IPS DF 4.7 (cell line): ENCODE measurements around the gene TRPM8.
"Not testable (repeated sequence)": the region's sequence is repeated elsewhere in the genome, so short reads cannot be mapped to it uniquely, and the experiment has no call there.

Experiments
- DNase-seq: peaks from one replicate; pipeline ENCODE4 v3.0.0-alpha.2; 2013; ENCODE audit warnings: low spot score; ENCODE audit errors: extremely low read depth

TRPM8 gene

GRCh38 chr2:233917116-233917515 is at the start of gene TRPM8:
TRPM8 (plus strand) TSS chr2:233917373; CDS start chr2:233926538, 9,165 bp downstream.
- DNase-seq: no peak

DNA sequence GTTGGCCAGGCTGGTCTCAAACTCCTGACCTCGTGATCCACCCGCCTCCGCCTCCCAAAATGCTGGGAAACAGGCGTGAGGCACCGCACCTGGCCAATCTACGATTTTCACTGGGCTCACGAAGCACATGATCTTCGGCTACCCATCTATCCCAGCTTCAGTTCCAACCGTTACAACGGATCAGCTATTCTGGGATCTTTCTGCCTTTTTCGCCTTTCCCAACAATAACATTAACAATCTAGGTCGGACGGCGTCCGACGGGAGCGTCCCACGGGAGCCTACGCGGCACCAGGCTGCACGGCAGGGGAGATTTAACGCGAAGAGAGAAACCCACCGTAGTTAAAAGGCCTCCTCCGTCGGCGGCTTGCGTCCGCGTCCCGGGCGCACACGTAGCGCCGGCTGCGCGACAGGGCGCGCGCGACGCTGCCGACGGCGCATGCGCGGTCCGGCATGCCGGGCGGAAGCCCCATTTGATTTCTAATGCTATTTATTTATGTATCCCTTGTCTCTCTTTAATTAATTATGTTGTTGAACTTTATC is 49.1 kb upstream of the TRPM8 start, which contains the start of gene MSL3B:
Gene MSL3B, minus strand, starts transcription at position 394 of the 540 bp plus-strand sequence.
- no peak for DNase-seq

- DNase-seq: no peak
Observed at GRCh38 chr2:233871432-233871831, 45.7 kb upstream of the TRPM8 start.

GRCh38 chr2:233872125-233872524 is 45.0 kb upstream of the TRPM8 start:
- DNase-seq: not testable (repeated sequence)

DNA sequence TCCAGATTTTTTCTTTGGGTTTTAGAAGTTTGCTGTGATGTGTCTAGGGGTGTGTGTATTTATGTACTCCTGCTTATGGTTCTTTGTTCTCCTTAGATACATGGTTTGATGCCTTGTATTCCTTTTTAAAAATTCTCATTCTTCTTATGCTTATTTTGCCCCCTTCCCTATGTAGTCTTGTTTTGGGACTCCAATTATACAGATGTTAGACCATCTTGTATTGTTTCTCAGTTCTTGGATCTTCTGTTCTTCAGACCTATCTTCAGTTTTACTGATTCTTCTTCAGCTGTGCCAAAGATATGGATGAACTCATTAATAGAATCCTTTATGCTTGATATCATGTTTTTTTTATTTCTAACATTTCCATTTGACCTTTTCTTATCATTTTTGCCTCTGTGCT is 34.8 kb upstream of the TRPM8 start:
- no peak for DNase-seq

GRCh38 chr2:233892793-233893192 is 24.4 kb upstream of the TRPM8 start:
- no peak for DNase-seq

DNA sequence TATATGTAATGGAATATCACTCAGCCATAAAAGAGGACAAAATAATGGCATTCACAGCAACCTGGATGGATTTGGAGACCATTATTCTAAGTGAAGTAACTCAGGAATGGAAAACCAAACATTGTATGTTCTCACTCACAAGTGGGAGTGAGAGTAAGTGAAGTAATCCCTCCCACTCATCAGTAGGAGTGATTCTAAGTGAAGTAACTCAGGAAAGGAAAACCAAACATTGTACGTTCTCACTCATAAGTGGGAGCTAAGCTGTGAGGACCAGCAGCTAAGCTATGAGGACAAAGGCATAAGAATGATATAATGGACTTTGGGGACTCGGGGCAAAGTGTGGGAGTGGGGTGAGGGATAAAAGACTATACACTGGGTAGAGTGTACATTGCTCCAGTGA is 20.9 kb upstream of the TRPM8 start:
- DNase-seq: not testable (repeated sequence)

- DNase-seq: no peak
Observed at GRCh38 chr2:233901367-233901766, 15.8 kb upstream of the TRPM8 start.

- DNase-seq: no peak
Observed at GRCh38 chr2:233901884-233902283, 15.3 kb upstream of the TRPM8 start.

DNA sequence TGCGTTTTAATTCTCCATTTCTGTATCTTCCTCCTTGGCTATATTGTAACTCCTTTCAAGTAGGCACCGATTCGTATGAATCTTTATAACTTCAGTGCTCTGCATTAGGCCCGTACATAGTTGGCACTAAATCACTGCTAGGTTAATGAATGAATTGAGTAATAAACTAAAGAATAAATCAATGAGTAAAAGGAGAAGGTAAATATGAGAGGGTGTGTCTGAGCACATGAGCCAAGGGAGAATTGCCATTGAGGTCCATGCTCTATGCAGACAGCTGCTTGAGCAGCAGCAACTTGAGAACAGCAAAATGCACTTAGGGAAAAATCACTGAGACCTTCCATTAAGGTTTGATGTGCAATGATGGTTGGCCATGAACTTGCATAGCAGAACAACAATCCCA is 11.2 kb upstream of the TRPM8 start:
- DNase-seq: no peak

DNA sequence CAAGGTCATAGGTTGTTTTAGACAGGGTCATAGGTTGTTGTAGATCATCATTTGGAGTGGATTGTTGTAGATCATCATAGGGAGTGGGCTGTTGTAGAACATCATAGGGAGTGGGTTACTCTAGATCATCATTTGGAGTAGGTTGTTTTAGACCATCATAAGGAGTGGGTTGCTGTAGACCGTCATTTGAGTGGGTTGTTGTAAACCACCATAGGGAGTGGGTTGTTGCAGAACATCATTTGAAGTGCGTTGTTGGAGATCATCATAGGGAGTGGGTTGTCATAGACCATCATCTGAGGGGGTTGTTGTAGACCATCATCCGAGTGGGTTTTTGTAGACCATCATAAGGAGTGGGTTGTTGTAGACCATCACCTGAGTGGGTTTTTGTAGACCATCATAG is 9.5 kb upstream of the TRPM8 start:
- DNase-seq: no peak

GRCh38 chr2:233912691-233913423 is 4.3 kb upstream of the TRPM8 start:
- no peak for DNase-seq

DNA sequence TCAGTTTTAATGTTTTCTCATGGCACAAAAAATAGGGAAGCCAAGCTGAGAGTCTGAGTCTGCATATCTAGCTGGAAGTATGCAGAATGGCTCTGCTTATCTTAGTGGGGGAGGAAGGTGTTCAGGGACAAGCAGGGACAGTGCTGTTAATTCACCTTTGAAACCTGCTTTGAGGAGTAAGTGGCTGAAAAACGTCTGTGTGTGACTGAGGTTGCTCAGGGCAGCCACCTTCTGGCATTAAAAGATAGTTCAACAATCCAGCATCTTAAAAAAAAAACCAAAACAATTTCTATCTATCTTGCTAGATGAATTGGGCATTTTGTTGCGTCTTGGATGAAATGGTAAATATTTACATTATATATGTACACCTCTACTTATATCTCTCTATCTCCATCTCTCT is 2.0 kb upstream of the TRPM8 start:
- DNase-seq: no peak

DNA sequence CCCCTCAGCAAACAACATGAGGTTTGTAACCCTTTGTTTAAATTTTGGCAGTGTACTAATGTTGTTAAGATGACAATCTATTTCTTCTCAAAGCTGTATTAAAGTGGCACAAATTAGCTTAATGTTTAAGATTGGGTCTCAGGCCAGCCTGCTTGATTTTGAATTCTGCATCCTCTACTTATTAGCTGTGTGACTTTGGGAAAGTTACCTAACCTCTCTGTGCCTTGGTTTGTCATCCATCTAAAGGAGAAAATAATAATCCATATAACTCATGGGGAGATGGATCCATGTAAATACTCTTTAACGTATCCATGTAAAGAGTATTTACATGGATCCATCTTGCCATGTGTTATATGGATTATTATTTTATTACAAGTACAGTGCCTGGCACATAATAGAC is 2.1 kb downstream of the TRPM8 start:
- DNase-seq: no peak

- no peak for DNase-seq
Observed at GRCh38 chr2:233919938-233920337, 2.8 kb downstream of the TRPM8 start.

DNA sequence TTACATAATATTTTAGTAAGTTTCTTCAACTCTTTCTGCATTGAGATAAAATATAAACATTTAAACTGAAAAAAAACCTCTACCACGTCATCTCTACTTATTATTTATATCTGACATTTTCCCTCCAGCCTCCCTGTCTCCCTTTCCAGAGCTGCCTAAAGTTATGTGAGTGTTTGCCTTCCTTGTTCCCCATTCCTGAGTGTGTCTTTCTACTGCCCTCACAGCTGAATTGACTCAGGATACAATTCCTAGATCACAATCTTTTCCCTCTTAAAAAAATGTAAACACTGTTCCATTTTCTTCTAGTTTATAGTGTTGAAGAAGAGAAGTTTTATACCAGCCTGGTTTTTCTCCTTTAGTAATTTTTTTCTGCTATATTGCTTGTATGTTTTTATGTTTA is 5.3 kb downstream of the TRPM8 start:
- DNase-seq: no peak

- DNase-seq: no peak
Observed at GRCh38 chr2:233925402-233925801, 8.2 kb downstream of the TRPM8 start.

DNA sequence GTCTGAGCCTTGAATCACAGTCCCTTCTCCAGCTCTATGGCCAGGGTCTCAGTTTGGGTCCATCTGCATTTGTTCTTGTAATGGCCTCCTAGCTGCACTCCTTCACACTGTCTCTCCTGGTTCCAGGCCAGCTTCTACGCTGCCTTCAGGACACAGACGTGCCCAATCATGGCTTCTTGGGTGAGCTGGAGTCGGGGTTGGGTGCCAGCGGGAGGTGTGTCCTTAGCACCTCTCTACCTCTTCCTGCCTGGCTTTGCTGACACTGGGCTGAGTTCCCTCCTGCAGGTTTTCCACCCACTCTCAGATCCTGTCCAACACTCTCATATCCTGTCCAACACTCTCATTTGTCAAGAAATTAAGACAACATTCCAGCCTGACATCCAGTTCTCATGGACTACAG is 9.6 kb downstream of the TRPM8 start:
- no peak for DNase-seq

DNA sequence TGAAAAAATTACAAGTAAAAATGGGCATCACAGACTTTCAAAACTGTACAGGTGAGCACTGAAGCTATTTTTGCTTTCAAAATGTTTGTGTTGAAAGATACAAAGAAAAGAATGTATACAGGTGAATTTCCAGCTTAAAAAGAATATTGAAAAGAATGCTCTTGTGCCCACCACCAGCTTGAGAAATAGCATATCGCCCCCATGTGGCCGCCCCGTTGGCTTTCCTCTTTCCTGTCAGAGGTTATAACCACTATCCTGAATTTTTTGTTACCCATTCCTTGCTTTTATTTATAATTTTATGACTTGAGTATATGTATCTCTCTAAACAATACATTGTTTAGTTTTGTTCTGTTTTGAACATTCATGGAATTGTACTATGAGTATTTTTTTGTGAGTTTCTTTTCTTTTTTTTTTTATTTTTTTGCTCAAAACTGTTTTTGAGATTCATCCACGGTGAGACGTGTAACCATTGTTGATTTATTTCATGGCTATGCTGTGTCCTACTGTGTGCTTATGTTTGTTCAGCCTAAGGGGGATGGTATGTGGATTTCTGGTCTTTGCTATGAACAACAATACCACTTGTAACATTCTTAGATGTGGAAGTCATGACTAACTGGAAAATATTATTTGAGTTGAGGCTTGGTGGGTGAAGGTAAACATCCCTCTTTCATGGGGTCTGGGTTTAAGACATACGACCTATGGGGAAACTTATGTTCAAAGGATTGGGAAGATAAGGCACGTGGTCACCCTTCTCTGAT is 11.6 kb downstream of the TRPM8 start:
- no peak for DNase-seq

DNA sequence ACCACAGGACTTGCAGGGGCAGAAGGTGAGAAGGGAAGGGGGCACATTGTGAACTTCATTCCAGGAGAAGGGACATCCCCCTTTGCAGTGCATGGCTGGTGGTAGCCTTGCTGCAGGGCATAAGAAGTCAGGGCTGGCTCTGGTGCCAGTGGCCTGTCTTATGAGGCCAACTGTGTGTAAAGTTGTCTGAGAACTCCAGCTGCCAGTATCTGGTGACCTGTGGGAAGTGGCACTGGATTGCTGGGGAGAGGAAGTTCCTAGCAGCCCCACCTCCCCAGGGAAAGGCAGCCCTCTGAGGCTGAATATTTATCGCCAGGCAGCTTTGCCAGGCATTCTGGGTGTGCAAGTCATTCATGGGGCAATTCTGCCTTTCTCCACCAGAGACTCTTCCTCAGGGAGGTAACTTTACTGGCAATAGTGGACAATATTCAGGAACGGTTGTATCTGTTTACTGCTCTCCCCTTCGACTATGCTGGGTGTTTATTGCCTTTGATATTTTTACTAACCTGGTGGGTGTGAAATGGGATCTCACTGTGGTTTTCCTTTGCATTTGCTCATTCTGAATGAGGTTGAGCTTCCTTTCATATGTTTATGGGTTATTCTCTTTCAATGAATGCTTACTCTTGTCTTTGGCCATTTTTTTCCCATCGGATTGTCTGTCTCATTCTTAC is 12.3 kb downstream of the TRPM8 start:
- DNase-seq: no peak

GRCh38 chr2:233934524-233934923 is 17.4 kb downstream of the TRPM8 start:
- no peak for DNase-seq

GRCh38 chr2:233935426-233935825 is 18.3 kb downstream of the TRPM8 start:
- no peak for DNase-seq
